ENCODE data around the gene GLCE. TPM values are rescaled to one million over a fixed set of nuclear protein-coding genes. Genes with fewer than 3 reads are reported as not detected.

GLCE gene
- total and polyA plus RNA-seq, 9 of the 15 experiments (the other 6 are each of a cell fraction or from before 2014, with no cell fraction given), result 4.6 to 12.3 (median 10.6) TPM

DNA sequence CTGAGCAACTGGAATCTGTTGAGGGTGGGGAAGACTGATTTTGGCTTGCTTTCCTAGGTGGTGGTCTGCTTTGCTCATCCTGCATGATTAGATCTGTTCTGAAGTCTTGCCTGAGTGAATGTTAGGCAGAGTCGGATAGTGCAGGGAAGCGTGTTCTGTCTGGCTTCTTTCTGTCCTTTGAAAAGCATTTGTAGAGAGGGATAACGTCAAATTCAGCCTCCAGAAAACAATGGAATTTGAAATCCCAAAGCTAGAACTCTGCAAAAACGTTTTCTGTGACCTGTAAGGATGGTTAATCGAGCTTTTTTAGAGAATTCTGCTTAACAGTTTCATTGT is 1.4 kb downstream of the GLCE start:
- in situ Hi-C loops (cut with MboI), result no loop called here
- BruUV-seq (replicated peaks), result no TSS peak

DNA sequence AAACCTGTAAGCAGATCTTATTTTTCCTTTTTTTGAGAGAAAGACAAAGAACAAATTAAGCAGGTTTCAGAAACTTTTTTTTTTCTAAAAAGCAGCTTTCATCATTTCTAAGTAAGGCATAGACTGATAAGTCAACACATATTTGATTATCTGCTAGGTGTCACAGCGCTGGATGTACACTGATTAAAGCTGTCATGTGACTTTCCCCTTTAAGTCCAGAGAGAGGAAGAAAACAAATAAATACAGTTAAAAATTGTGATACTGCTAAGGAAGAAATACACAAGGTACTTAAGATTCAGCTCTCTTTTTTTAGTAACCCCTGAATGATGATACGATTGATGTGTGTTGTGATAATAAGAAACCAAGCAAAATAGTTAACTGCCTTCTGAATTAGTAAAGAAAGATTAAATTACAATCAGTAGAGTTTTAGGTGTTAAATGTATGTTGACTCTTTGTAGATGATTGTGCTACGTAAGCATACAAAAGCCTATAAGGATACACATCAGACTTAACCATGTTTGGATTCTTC is 2.8 kb downstream of the GLCE start:
- ChIA-PET CTCF (ENCODE audit: low intra/inter-chr PET ratio) (no interaction called here), POLR2A (interaction anchor here (0.8 to 1.4 kb wide), 2 partner anchors 12 to 15 kb away, joined by 3 read pairs; no protein-coding TSS in a partner anchor)
- intact Hi-C loops (cut with micrococcal nuclease), result loop anchor here (10.0 kb wide), 1 partner anchor 302 kb away; no protein-coding TSS in a partner anchor
- no peaks in the 10 kb centered on the region for H3K36me3 ChIP-seq (ENCODE audit: control insufficient read depth, insufficient read depth, low read length)
- H3K9ac ChIP-seq (ENCODE audit: insufficient read depth in 1 of 2, low read depth in 2 of 2, low read length in 2 of 2), result no peak overlapping the region
- ATAC-seq (no peak), FAIRE-seq (no peak), DNase-seq (ENCODE audit: extremely low read depth in 1 of 4, low spot score in 3 of 4) (peak in 1 of 4 experiments; percentile 13)
- no peak overlapping the region for H3K4me3 ChIP-seq
- H3K79me2 ChIP-seq (ENCODE audit: control insufficient read depth, insufficient read depth, low read length), result 0 out of 3 replicates have a peak, but pooled peaks cover 3% of the 10 kb centered on the region
- H3K4me1 ChIP-seq (replicated peaks in 1 of 2; ENCODE audit: control insufficient read depth in 2 of 2, insufficient read depth in 2 of 2, low read length in 2 of 2), result peaks cover 23 to 36% of the 10 kb centered on the region in 2 experiments
- no peaks in the 10 kb centered on the region for H3K27me3 ChIP-seq (ENCODE audit: control insufficient read depth in 2 of 2, insufficient read depth in 2 of 2, low read length in 2 of 2)
- in situ Hi-C loops (cut with MboI), result no loop called here
- H3K27ac ChIP-seq (ENCODE audit: extremely low read depth, low read depth, low read length), result no peak overlapping the region
- H4K20me1 ChIP-seq (replicated peaks; ENCODE audit: control insufficient read depth, insufficient read depth, low read length), result peaks cover 7% of the 10 kb centered on the region; the same call in 1 of the 2 replicates
- H2AFZ ChIP-seq (ENCODE audit: low read depth, low read length), result no peak overlapping the region
- no peaks in the 10 kb centered on the region for H3K9me3 ChIP-seq (replicated peaks; ENCODE audit: control insufficient read depth, insufficient read depth, low read depth, low read length)
- 13% methylated on average over 3 of the region's 3 CpGs for WGBS (ENCODE audit: insufficient coverage, low coverage, missing lambda C conversion rate)
- BruUV-seq (replicated peaks), result no TSS peak
- no peaks in the 10 kb centered on the region for H3K9me1 ChIP-seq (ENCODE audit: control insufficient read depth, insufficient read depth, low read length)
- H3K4me2 ChIP-seq (ENCODE audit: insufficient read depth, low read length), result no peak overlapping the region
- TF ChIP-seq ZNF384 (IDR thresholded peaks at IDR 0.05; ENCODE audit: low read depth, low read length) (0 out of 2 replicates have a peak, but pooled peaks have one; percentile 38), CBFA2T2 (conservative IDR thresholded peaks at IDR 0.05) (0 out of 2 replicates have a peak, but pooled peaks have one; percentile 11), KLF10 (CRISPR knock-in tag; IDR thresholded peaks at IDR 0.05) (no peak), RCOR1 (IDR thresholded peaks at IDR 0.05; ENCODE audit: borderline replicate concordance in 1 of 2, low read depth in 2 of 2, low read length in 2 of 2) (peak in 1 of 2 experiments; percentile 21; a peak in 1 of 4 replicates), CHD2 (IDR thresholded peaks at IDR 0.05; ENCODE audit: low read depth, low read length) (no peak), STAT5B (CRISPR knock-in tag; IDR thresholded peaks at IDR 0.05) (no peak), ZNF766 (CRISPR knock-in tag; conservative IDR thresholded peaks at IDR 0.05) (0 out of 2 replicates have a peak, but pooled peaks have one; percentile 30), SOX6 (IDR thresholded peaks at IDR 0.05) (peak; percentile 20; the same call in 1 of the 2 replicates), RAD51 (IDR thresholded peaks at IDR 0.05; ENCODE audit: borderline replicate concordance, low read depth) (peak; percentile 63; the same call in 1 of the 2 replicates), FOXJ2 (tag; IDR thresholded peaks at IDR 0.05) (0 out of 2 replicates have a peak, but pooled peaks have one; percentile 43)
- TF ChIP-seq, protein P1, sequence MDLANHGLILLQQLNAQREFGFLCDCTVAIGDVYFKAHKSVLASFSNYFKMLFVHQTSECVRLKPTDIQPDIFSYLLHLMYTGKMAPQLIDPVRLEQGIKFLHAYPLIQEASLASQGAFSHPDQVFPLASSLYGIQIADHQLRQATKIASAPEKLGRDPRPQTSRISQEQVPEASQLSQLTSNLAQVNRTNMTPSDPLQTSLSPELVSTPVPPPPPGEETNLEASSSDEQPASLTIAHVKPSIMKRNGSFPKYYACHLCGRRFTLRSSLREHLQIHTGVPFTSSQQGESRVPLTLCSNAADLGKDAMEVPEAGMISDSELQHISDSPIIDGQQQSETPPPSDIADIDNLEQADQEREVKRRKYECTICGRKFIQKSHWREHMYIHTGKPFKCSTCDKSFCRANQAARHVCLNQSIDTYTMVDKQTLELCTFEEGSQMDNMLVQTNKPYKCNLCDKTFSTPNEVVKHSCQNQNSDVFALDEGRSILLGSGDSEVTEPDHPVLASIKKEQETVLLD (IDR thresholded peaks at IDR 0.05), result no peak
- TF ChIP-seq, protein P2, sequence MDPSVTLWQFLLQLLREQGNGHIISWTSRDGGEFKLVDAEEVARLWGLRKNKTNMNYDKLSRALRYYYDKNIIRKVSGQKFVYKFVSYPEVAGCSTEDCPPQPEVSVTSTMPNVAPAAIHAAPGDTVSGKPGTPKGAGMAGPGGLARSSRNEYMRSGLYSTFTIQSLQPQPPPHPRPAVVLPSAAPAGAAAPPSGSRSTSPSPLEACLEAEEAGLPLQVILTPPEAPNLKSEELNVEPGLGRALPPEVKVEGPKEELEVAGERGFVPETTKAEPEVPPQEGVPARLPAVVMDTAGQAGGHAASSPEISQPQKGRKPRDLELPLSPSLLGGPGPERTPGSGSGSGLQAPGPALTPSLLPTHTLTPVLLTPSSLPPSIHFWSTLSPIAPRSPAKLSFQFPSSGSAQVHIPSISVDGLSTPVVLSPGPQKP (CRISPR knock-in tag; IDR thresholded peaks at IDR 0.05), result no peak

More for the DNA sequence above, 1.4 kb downstream of the GLCE start:
- WGBS (ENCODE audit: insufficient coverage, low coverage, missing lambda C conversion rate), result 14% methylated on average over 5 of the region's 5 CpGs
- intact Hi-C loops (cut with micrococcal nuclease), result loop anchor here (10.0 kb wide), 1 partner anchor 303 kb away; no protein-coding TSS in a partner anchor
- Histone ChIP-seq H3K9ac (ENCODE audit: insufficient read depth in 1 of 2, low read depth in 2 of 2, low read length in 2 of 2) (peak overlapping the region; percentile 16 to 98; a peak in 1 of 4 replicates), H3K9me1 (ENCODE audit: control insufficient read depth, insufficient read depth, low read length) (no peaks in the 10 kb centered on the region), H3K27me3 (ENCODE audit: control insufficient read depth in 2 of 2, insufficient read depth in 2 of 2, low read length in 2 of 2) (no peaks in the 10 kb centered on the region; a peak in 1 of 5 replicates), H3K27ac (ENCODE audit: extremely low read depth, low read depth, low read length) (no peak overlapping the region), H3K9me3 (replicated peaks; ENCODE audit: control insufficient read depth, insufficient read depth, low read depth, low read length) (no peaks in the 10 kb centered on the region), H3K4me3 (peak overlapping the region; percentile 65), H3K36me3 (ENCODE audit: control insufficient read depth, insufficient read depth, low read length) (no peaks in the 10 kb centered on the region), H3K4me1 (replicated peaks in 1 of 2; ENCODE audit: control insufficient read depth in 2 of 2, insufficient read depth in 2 of 2, low read length in 2 of 2) (peaks cover 23 to 41% of the 10 kb centered on the region in 2 experiments), H2AFZ (ENCODE audit: low read depth, low read length) (no peak overlapping the region), H3K79me2 (ENCODE audit: control insufficient read depth, insufficient read depth, low read length) (0 out of 3 replicates have a peak, but pooled peaks cover 3% of the 10 kb centered on the region), H4K20me1 (replicated peaks; ENCODE audit: control insufficient read depth, insufficient read depth, low read length) (peaks cover 7% of the 10 kb centered on the region; the same call in 1 of the 2 replicates), H3K4me2 (ENCODE audit: insufficient read depth, low read length) (peak overlapping the region; percentile 76)
- CTCF ChIA-PET (ENCODE audit: low intra/inter-chr PET ratio), result no interaction called here
- FAIRE-seq, result no peak
- ATAC-seq, result no peak
- DNase-seq (ENCODE audit: extremely low read depth in 1 of 4, low spot score in 3 of 4), result no peak
- POLR2A ChIA-PET, result interaction anchor here (0.6 to 1.4 kb wide), 3 partner anchors 13 to 870 kb away, joined by 3 read pairs; no protein-coding TSS in a partner anchor
- TF ChIP-seq ZNF3 (CRISPR knock-in tag; IDR thresholded peaks at IDR 0.05) (no peak), SMARCA4 (IDR thresholded peaks at IDR 0.05) (0 out of 2 replicates have a peak, but pooled peaks have one; percentile 21), MECOM (CRISPR knock-in tag; IDR thresholded peaks at IDR 0.05) (no peak)
